Heart left ventricle (tissue), 16 donors: ENCODE results near the gene PAPOLG. TPM values are rescaled to one million over a fixed set of nuclear protein-coding genes. Genes with fewer than 3 reads are reported as not detected.
A peak's percentile ranks its signal among the peaks of the same experiment; 100 is the strongest.

Experiments
- ATAC-seq, 4 donors: fragments of 200-7000 bp; cut with Tn5 transposase; one replicate each; pipeline ENCODE4 v1.9.1; 2020 to 2022; ENCODE audit warnings: moderate library complexity in 4 of 4, mild to moderate bottlenecking in 3 of 4, moderate number of reproducible peaks in 1 of 4
- DNase-seq, 5 donors: peaks; one replicate each; pipeline ENCODE4 v3.0.0-alpha.2; 2020
- H3K27ac ChIP-seq, 12 donors: fragments of 200-600 bp; sonication (generic) in 4 of 12; one replicate each; pipeline versions ENCODE4 v1.5.0 to v1.8.0; 2016 to 2022; ENCODE audit warnings: mild to moderate bottlenecking in 2 of 12
- H3K27me3 ChIP-seq, 9 donors: fragments of 200-600 bp; sonication (generic) in 2 of 9; one replicate each; pipeline versions ENCODE4 v1.5.1 to v1.8.0; 2016 to 2022; ENCODE audit warnings: mild to moderate bottlenecking in 3 of 9
- H3K36me3 ChIP-seq, 9 donors: fragments of 200-600 bp; sonication (generic) in 2 of 9; one replicate each; pipeline versions ENCODE4 v1.5.0 to v1.8.0; 2018 to 2022; ENCODE audit warnings: mild to moderate bottlenecking in 2 of 9
- H3K4me1 ChIP-seq, 12 donors: fragments of 200-600 bp; sonication (generic) in 4 of 12; one replicate each; pipeline versions ENCODE4 v1.5.0 to v1.8.0; 2016 to 2022; ENCODE audit warnings: mild to moderate bottlenecking in 3 of 12
- H3K4me3 ChIP-seq, 12 donors: fragments of 200-600 bp; sonication (generic) in 4 of 12; one replicate each; pipeline versions ENCODE4 v1.5.0 to v1.8.0; 2017 to 2022; ENCODE audit warnings: mild to moderate bottlenecking in 9 of 12, moderate library complexity in 4 of 12
- H3K9me3 ChIP-seq, 12 donors: fragments of 200-600 bp; sonication (generic) in 4 of 12; one replicate each; pipeline versions ENCODE4 v1.5.0 to v1.8.0; 2016 to 2022; ENCODE audit warnings: mild to moderate bottlenecking in 1 of 12
- POLR2A ChIP-seq, 2 donors: fragments of 450-650 bp; IDR thresholded peaks; one replicate each; pipeline ENCODE4 v1.6.1; 2017; ENCODE audit warnings: antibody characterized with exemption in 2 of 2, mild to moderate bottlenecking in 2 of 2, moderate library complexity in 2 of 2
- WGBS, 4 donors: extraction: QIAGEN DNeasy Blood & Tissue Kit in 2 of 4; methylation state at CpG; one replicate each; pipeline versions ENCODE4 v1.1.5 to v1.1.7; 2013 to 2018; 5-methylcytosine and 5-hydroxymethylcytosine counted together
- intact Hi-C, 10 donors: fragments of 100-400 bp; cut with DNase I; formaldehyde crosslinking; loops; one replicate each; pipeline versions ENCODE4 v1.11.1 to v1.14.2; 2022
- polyA plus RNA-seq, 2 donors: library from polyadenylated mRNA; stranded (reverse); fragments of 200-250 nt; gene quantifications; one replicate each; pipeline ENCODE4 v1.2.3, GENCODE V29; 2013
- total RNA-seq, 9 donors: library from RNA; depleted of rRNA in 2 of 9; stranded (reverse); fragments of >200 nt in 2 of 9; fragmentation: NEBNext Ultra II Directional in 3 of 9; extraction: Animal tissue kit (Norgen Biotek cat#: 25700) in 3 of 9; gene quantifications; one replicate each; pipeline versions ENCODE4 v1.1.0 to v1.2.4, GENCODE V29; 2016 to 2023
- TF ChIP-seq, protein P1 (sequence below), 12 donors: fragments of 200-600 bp; sonication (generic) in 4 of 12; IDR thresholded peaks; one replicate each; pipeline versions ENCODE4 v1.5.0 to v1.8.0; 2018 to 2022; ENCODE audit warnings: antibody characterized with exemption in 12 of 12, mild to moderate bottlenecking in 5 of 12
- donor health status: ischemic (EF 13 %, LVEDD 7.1; RV severe dilation, severe dysfunction).
- donor health status: healthy with polysubstance abuse.
- donor health status: DM: no; HTN: yes; CAD: no.
- donor health status: DM: no; HTN: no; CAD: no.
- donor health status: ischemic (EF 25% LVEDD 6.9; RV normal size, moderate dysfunction).
- donor health status: ischemic (EF 25% LVEDD 5.7; RV mildly dilated, moderate dysfunction).
- donor health status: healthy.
- donor health status: DM: yes; HTN: yes; CAD: no.
- donor health status: ischemic (EF 35%, LVEDD 5.7; RV mildly dilated, moderate dysfunction).
- donor health status: nonischemic (EF 11% LVEDD 7.7; RV severe dilation, severe dysfunction).
- donor health status: DM: yes; HTN: yes; CAD: no.
- donor health status: PGD.
- donor health status: ischemic (EF 29% LVEDD 5.4; RV normal size, mild dysfunction).
- donor health status: nonischemic (EF 23%, LVEDD 6.1; RV moderate dilation, normal function).

Gene PAPOLG
- total and polyA plus RNA-seq, 11 donors, result 3.8 to 11.9 (median 9.5) TPM

DNA sequence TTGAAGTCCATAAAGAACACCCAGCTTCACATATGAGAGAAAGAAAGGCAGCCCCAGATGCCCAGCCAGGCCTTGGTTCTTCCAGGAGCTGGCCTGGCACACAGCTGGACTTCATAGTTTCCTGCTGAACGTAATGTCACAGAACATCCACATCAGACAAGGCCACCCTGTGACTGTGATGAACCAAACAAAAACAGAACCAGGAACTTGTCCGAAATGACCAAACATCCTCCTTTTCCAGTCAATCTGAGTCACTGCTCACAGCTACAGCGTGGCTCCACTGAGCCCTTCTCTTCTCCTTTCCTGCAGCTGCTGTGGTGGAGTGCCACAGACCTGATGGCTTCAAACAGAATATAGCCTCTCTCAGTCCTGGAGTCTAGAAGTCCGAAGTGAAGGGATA is 45.4 kb upstream of the PAPOLG start:
- no peak overlapping the region for H3K4me3 ChIP-seq
- no peak for TF ChIP-seq POLR2A (IDR thresholded peaks at IDR 0.05)
- TF ChIP-seq, protein P1, sequence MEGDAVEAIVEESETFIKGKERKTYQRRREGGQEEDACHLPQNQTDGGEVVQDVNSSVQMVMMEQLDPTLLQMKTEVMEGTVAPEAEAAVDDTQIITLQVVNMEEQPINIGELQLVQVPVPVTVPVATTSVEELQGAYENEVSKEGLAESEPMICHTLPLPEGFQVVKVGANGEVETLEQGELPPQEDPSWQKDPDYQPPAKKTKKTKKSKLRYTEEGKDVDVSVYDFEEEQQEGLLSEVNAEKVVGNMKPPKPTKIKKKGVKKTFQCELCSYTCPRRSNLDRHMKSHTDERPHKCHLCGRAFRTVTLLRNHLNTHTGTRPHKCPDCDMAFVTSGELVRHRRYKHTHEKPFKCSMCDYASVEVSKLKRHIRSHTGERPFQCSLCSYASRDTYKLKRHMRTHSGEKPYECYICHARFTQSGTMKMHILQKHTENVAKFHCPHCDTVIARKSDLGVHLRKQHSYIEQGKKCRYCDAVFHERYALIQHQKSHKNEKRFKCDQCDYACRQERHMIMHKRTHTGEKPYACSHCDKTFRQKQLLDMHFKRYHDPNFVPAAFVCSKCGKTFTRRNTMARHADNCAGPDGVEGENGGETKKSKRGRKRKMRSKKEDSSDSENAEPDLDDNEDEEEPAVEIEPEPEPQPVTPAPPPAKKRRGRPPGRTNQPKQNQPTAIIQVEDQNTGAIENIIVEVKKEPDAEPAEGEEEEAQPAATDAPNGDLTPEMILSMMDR (IDR thresholded peaks at IDR 0.05), result no peak
- peaks cover 0 to 3% (median 0%) of the 10 kb centered on the region in 12 donors for H3K4me1 ChIP-seq
- H3K27me3 ChIP-seq, result peaks cover 0 to 3% (median 0%) of the 10 kb centered on the region in 9 donors
- no peaks in the 10 kb centered on the region for H3K36me3 ChIP-seq
- peak overlapping the region in 1 of 12 donors; percentile 83 for H3K27ac ChIP-seq
- intact Hi-C loops, result no loop called here
- no peaks in the 10 kb centered on the region for H3K9me3 ChIP-seq
- WGBS, 4 donors, result 57 to 66% (median 63%) methylated on average over 4 of the region's 4 CpGs
- DNase-seq (peak in 2 of 5 donors; percentile 32 to 42), ATAC-seq (peak; percentile 43 to 82 (median 70))

DNA sequence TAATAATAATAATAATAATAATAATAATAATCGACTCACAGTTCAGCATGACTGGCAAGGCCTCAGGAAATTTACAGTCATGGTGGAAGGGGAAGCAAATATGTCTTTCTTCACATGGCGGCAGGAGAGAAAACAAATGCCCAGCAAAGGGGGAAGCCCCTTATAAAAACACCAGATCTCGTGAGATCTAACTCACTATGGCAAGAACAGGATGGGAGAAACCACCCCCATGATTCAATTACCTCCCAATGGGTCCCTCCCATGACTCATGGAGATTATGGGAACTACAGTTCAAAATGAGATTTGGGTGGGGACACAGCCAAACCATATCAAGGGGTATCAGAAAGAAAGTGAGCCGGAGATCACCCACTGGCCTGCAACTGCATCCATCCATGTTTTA is 40.5 kb upstream of the PAPOLG start:
- no peak for DNase-seq
- intact Hi-C loops, result no loop called here
- TF ChIP-seq, protein P1 (IDR thresholded peaks at IDR 0.05), result no peak
- no peak for TF ChIP-seq POLR2A (IDR thresholded peaks at IDR 0.05)
- WGBS, 4 donors, result 90 to 96% (median 92%) methylated on average over 4 of the region's 4 CpGs
- Histone ChIP-seq H3K27ac (no peak overlapping the region), H3K9me3 (no peaks in the 10 kb centered on the region), H3K4me3 (no peak overlapping the region), H3K36me3 (no peaks in the 10 kb centered on the region), H3K27me3 (no peaks in the 10 kb centered on the region), H3K4me1 (no peaks in the 10 kb centered on the region)
- ATAC-seq, result no peak

DNA sequence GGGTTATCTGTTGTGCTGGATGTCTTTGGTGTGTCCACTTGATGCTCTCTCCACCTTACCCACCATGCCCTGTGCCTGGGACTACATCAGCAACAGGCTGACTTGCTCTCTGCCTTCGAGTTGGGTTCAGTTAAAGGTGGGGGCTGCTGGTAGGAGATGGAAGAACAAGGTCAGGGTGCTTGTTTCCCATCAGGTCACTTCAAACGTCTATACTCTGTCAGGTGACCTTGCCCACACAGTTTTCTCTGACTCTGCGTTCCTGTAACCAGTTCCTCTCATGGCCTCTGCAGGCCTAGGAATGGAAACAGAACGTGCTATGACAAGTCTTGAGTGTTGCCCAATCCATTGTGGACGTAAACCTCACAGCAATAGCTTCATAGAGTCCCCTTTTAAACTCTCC is 38.4 kb upstream of the PAPOLG start:
- H3K4me3 ChIP-seq, result no peak overlapping the region
- H3K36me3 ChIP-seq, result no peaks in the 10 kb centered on the region
- ATAC-seq, result no peak
- peak overlapping the region in 1 of 12 donors; percentile 27 for H3K27ac ChIP-seq
- no peak for DNase-seq
- 66 to 76% (median 68%) methylated on average over 5 of the region's 5 CpGs for WGBS, 4 donors
- H3K27me3 ChIP-seq, result no peaks in the 10 kb centered on the region
- no peaks in the 10 kb centered on the region for H3K9me3 ChIP-seq
- no peaks in the 10 kb centered on the region for H3K4me1 ChIP-seq
- TF ChIP-seq POLR2A (IDR thresholded peaks at IDR 0.05), result no peak
- TF ChIP-seq, protein P1 (IDR thresholded peaks at IDR 0.05), result no peak
- intact Hi-C loops, result no loop called here

DNA sequence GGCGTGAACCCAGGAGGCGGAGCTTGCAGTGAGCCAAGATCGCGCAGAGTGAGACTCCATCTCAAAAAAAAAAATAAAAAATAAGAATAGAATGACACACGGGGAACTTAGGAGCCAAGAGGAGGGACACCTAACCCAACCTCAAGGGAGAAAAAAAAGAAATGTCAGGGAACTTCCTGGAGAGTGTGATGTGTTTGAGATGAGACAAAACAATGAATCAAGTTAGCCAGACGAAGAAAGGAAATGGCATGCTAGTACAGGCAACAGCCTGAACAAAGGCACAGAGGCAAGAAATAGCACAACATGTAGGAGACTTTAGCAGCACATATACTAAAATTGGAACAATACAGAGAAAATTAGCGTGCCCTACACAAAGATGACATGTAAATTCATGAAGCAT is 36.7 kb upstream of the PAPOLG start:
- no peak for ATAC-seq
- H3K27me3 ChIP-seq, result no peaks in the 10 kb centered on the region
- WGBS, 4 donors, result 68 to 80% (median 74%) methylated on average over 7 of the region's 7 CpGs
- intact Hi-C loops, result no loop called here
- no peaks in the 10 kb centered on the region for H3K4me1 ChIP-seq
- peaks cover 0 to 5% (median 0%) of the 10 kb centered on the region in 12 donors for H3K9me3 ChIP-seq
- no peak for DNase-seq
- no peaks in the 10 kb centered on the region for H3K36me3 ChIP-seq
- H3K4me3 ChIP-seq, result no peak overlapping the region
- no peak for TF ChIP-seq POLR2A (IDR thresholded peaks at IDR 0.05)
- TF ChIP-seq, protein P1 (IDR thresholded peaks at IDR 0.05), result no peak
- no peak overlapping the region for H3K27ac ChIP-seq
